Hepatic stellate cell (primary cell): ENCODE measurements around the gene HTR3A.
"Not testable (repeated sequence)": the region's sequence is repeated elsewhere in the genome, so short reads cannot be mapped to it uniquely, and the experiment has no call there.

Experiments used
- DNase-seq: peaks from one replicate; pipeline ENCODE4 v3.0.0; 2011; ENCODE audit warnings: low spot score

HTR3A gene

GRCh38 chr11:113974741-113975470 is at the start of gene HTR3A:
HTR3A (plus strand) TSS chr11:113975108; CDS start chr11:113975326, 218 bp downstream.
- no peak for DNase-seq

- no peak for DNase-seq
Observed at GRCh38 chr11:113926273-113927197, 48.4 kb upstream of the HTR3A start.

GRCh38 chr11:113928311-113928710 is 46.6 kb upstream of the HTR3A start:
- no peak for DNase-seq

GRCh38 chr11:113932788-113933187 is 42.1 kb upstream of the HTR3A start:
- DNase-seq, result no peak

GRCh38 chr11:113934193-113934592 is 40.7 kb upstream of the HTR3A start:
- DNase-seq, result not testable (repeated sequence)

- no peak for DNase-seq
Observed at GRCh38 chr11:113934761-113935160, 40.1 kb upstream of the HTR3A start.

- DNase-seq, result no peak
Observed at GRCh38 chr11:113935858-113936257, 39.0 kb upstream of the HTR3A start.

- no peak for DNase-seq
Observed at GRCh38 chr11:113937918-113938317, 37.0 kb upstream of the HTR3A start.

GRCh38 chr11:113942256-113942655 is 32.7 kb upstream of the HTR3A start:
- no peak for DNase-seq

GRCh38 chr11:113946162-113946561 is 28.7 kb upstream of the HTR3A start:
- DNase-seq, result not testable (repeated sequence)

- DNase-seq, result no peak
Observed at GRCh38 chr11:113947994-113948393, 26.9 kb upstream of the HTR3A start.

- no peak for DNase-seq
Observed at GRCh38 chr11:113949891-113950290, 25.0 kb upstream of the HTR3A start.

- no peak for DNase-seq
Observed at GRCh38 chr11:113951537-113951936, 23.4 kb upstream of the HTR3A start.

GRCh38 chr11:113952070-113952469 is 22.8 kb upstream of the HTR3A start:
- no peak for DNase-seq

- no peak for DNase-seq
Observed at GRCh38 chr11:113952588-113952987, 22.3 kb upstream of the HTR3A start.

- DNase-seq, result no peak
Observed at GRCh38 chr11:113954235-113954634, 20.7 kb upstream of the HTR3A start.

- DNase-seq, result no peak
Observed at GRCh38 chr11:113956986-113957385, 17.9 kb upstream of the HTR3A start.

GRCh38 chr11:113960702-113961330 is 14.1 kb upstream of the HTR3A start:
- DNase-seq, result no peak

GRCh38 chr11:113967361-113967760 is 7.5 kb upstream of the HTR3A start:
- DNase-seq, result no peak

GRCh38 chr11:113971506-113972195 is 3.3 kb upstream of the HTR3A start:
- DNase-seq, result no peak

GRCh38 chr11:113977071-113977490 is 2.2 kb downstream of the HTR3A start:
- no peak for DNase-seq

- DNase-seq, result no peak
Observed at GRCh38 chr11:113977701-113978100, 2.8 kb downstream of the HTR3A start.
